ENCODE measurements around the gene CLDN16.
A peak's percentile ranks its signal among the peaks of the same experiment; 100 is the strongest.

DNA sequence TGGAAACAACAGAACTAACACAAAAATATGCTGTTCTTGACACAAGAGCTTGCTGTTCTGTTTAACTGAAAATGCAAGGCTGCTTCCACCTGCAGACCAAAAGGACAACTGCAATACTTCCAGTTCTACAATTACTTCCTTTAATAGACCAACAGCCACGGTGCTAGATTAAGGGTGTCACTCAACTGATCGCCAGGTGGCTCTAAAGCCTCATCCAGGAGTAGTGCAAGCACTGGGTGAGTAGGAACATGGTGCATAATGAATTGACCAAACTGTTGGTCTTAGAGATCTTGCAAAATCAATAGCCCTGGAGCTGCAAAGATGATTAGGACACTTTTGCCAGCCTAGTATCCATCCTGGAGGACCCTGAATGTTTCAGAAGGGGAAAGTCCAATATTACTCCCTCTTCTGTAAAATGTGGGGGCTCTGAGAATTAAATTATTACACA lies 3.6 kb upstream of the CLDN16 start:
- TF ChIP-seq CTCF (conservative IDR thresholded peaks at IDR 0.05 in 1 of 2, IDR thresholded peaks at IDR 0.05 in 1 of 2; ENCODE audit: low read depth in 1 of 2, low read length in 2 of 2) (peak; percentile 46 to 49), EZH2 (IDR thresholded peaks at IDR 0.05; ENCODE audit: low read length, missing control alignments) (no peak)

Data from fibroblast of lung (primary cell).